ENCODE results near the gene PIK3CG.

PIK3CG gene

GRCh38 chr7:106905734-106906133, 40.7 kb downstream of the PIK3CG start:
- Histone ChIP-seq H3K9me3 (ENCODE audit: control insufficient read depth, insufficient read depth, low read depth, low read length) (no peaks in the 10 kb centered on the region), H3K4me1 (ENCODE audit: control insufficient read depth, insufficient read depth, low read length) (no peaks in the 10 kb centered on the region), H3K27ac (ENCODE audit: extremely low read depth, low read depth, low read length) (no peak overlapping the region), H3K36me3 (ENCODE audit: control insufficient read depth in 2 of 2, insufficient read depth in 1 of 2, low read length in 2 of 2) (no peaks in the 10 kb centered on the region), H3K4me3 (ENCODE audit: low read depth, low read length) (no peak overlapping the region)
- TF ChIP-seq ZNF266 (tag by site-specific recombination; IDR thresholded peaks at IDR 0.05; ENCODE audit: low read depth), result no peak
- no peak for TF ChIP-seq ZNF549 (tag by site-specific recombination; IDR thresholded peaks at IDR 0.05)
- TF ChIP-seq ZNF341 (tag by site-specific recombination; IDR thresholded peaks at IDR 0.05; ENCODE audit: low read depth), result no peak
- POLR2A ChIA-PET, result no interaction called here
- CTCF ChIA-PET, result interaction anchor here (0.6 kb wide), 1 partner anchor 222 kb away, joined by 3 read pairs; no protein-coding TSS in a partner anchor

GRCh38 chr7:106911959-106912358, 46.9 kb downstream of the PIK3CG start:
- TF ChIP-seq YY1 (tag by site-specific recombination; IDR thresholded peaks at IDR 0.05), result no peak
- TF ChIP-seq, protein P1, sequence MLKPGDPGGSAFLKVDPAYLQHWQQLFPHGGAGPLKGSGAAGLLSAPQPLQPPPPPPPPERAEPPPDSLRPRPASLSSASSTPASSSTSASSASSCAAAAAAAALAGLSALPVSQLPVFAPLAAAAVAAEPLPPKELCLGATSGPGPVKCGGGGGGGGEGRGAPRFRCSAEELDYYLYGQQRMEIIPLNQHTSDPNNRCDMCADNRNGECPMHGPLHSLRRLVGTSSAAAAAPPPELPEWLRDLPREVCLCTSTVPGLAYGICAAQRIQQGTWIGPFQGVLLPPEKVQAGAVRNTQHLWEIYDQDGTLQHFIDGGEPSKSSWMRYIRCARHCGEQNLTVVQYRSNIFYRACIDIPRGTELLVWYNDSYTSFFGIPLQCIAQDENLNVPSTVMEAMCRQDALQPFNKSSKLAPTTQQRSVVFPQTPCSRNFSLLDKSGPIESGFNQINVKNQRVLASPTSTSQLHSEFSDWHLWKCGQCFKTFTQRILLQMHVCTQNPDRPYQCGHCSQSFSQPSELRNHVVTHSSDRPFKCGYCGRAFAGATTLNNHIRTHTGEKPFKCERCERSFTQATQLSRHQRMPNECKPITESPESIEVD (tag by site-specific recombination; IDR thresholded peaks at IDR 0.05), result no peak
- no peak for TF ChIP-seq ZNF623 (tag by site-specific recombination; IDR thresholded peaks at IDR 0.05)
- no peak for TF ChIP-seq ZFP37 (tag by site-specific recombination; IDR thresholded peaks at IDR 0.05)
- H3K9me3 ChIP-seq (ENCODE audit: control insufficient read depth, insufficient read depth, low read depth, low read length), result no peaks in the 10 kb centered on the region
- ChIA-PET POLR2A (no interaction called here), CTCF (no interaction called here)
- no peaks in the 10 kb centered on the region for H3K4me1 ChIP-seq (ENCODE audit: control insufficient read depth, insufficient read depth, low read length)
- H3K4me3 ChIP-seq (ENCODE audit: low read depth, low read length), result no peak overlapping the region
- no peak overlapping the region for H3K27ac ChIP-seq (ENCODE audit: extremely low read depth, low read depth, low read length)
- H3K36me3 ChIP-seq (ENCODE audit: control insufficient read depth in 2 of 2, insufficient read depth in 1 of 2, low read length in 2 of 2), result no peaks in the 10 kb centered on the region

DNA sequence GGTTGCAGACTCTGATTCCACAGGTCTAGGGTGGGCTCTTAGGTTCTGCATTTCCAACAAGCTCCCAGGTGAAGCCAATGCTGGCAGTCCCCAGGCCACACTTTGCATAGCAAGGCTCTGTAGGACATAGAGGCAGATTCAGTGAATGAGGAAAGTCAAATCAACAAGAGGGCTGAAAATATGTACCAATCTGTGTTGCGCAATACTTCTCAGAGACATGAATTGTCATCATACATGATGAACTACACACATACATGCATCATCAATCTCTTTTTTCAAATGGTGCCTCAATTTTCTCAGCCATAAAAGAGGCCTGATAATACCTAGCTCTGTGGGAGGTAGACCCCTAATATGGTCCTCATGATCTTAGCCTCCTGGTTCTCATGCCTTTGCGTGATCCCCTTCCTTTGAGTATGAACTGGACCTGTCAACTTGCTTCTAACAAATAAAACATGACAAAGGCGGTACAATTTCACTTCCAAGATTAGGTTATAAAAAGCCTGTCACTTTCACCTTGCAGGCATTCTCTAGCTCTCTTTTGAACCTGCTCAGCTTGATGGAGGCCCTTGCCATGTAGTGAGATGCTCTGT, 49.0 kb downstream of the PIK3CG start:
- ChIA-PET POLR2A (no interaction called here), CTCF (no interaction called here)
- H3K4me1 ChIP-seq (ENCODE audit: control insufficient read depth, insufficient read depth, low read length), result no peaks in the 10 kb centered on the region
- no peaks in the 10 kb centered on the region for H3K9me3 ChIP-seq (ENCODE audit: control insufficient read depth, insufficient read depth, low read depth, low read length)
- H3K36me3 ChIP-seq (ENCODE audit: control insufficient read depth in 2 of 2, insufficient read depth in 1 of 2, low read length in 2 of 2), result no peaks in the 10 kb centered on the region
- H3K27ac ChIP-seq (ENCODE audit: extremely low read depth, low read depth, low read length), result no peak overlapping the region
- TF ChIP-seq ZNF184 (tag by site-specific recombination; IDR thresholded peaks at IDR 0.05) (no peak), ZNF248 (tag by site-specific recombination; IDR thresholded peaks at IDR 0.05) (no peak)
- H3K4me3 ChIP-seq (ENCODE audit: low read depth, low read length), result no peak overlapping the region

DNA sequence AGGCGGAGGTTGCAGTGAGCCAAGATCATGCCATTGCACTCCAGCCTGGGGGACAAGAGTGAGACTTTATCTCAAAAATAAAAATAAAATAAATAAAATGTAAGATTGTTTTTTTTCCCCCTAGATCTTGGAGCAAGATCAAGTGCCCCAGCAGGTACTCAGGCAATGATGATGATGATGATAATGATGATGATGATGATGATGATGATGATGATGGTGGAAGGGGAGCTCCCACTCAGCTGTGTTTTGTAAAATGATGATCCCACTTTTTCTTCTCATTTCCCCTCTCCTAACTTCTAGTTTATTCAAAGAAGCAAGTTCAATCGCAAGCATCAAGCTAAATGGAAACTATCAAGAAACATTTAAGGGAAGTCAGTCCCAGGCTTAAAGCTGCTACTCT, 50.3 kb downstream of the PIK3CG start:
- POLR2A ChIA-PET, result no interaction called here
- CTCF ChIA-PET, result no interaction called here
- no peaks in the 10 kb centered on the region for H3K9me3 ChIP-seq (ENCODE audit: control insufficient read depth, insufficient read depth, low read depth, low read length)
- no peak overlapping the region for H3K27ac ChIP-seq (ENCODE audit: extremely low read depth, low read depth, low read length)
- no peaks in the 10 kb centered on the region for H3K4me1 ChIP-seq (ENCODE audit: control insufficient read depth, insufficient read depth, low read length)
- no peaks in the 10 kb centered on the region for H3K36me3 ChIP-seq (ENCODE audit: control insufficient read depth in 2 of 2, insufficient read depth in 1 of 2, low read length in 2 of 2)
- H3K4me3 ChIP-seq (ENCODE audit: low read depth, low read length), result no peak overlapping the region
- peak; percentile 91 for TF ChIP-seq ZNF513 (tag by site-specific recombination; IDR thresholded peaks at IDR 0.05)
- no peak for TF ChIP-seq ZNF626 (tag by site-specific recombination; IDR thresholded peaks at IDR 0.05)
- TF ChIP-seq, protein P2, sequence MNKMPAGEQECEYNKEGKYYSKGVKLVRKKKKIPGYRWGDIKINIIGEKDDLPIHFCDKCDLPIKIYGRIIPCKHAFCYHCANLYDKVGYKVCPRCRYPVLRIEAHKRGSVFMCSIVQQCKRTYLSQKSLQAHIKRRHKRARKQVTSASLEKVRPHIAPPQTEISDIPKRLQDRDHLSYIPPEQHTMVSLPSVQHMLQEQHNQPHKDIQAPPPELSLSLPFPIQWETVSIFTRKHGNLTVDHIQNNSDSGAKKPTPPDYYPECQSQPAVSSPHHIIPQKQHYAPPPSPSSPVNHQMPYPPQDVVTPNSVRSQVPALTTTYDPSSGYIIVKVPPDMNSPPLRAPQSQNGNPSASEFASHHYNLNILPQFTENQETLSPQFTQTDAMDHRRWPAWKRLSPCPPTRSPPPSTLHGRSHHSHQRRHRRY (tag by site-specific recombination; IDR thresholded peaks at IDR 0.05), result no peak
- TF ChIP-seq ZNF677 (tag by site-specific recombination; IDR thresholded peaks at IDR 0.05), result no peak
